ENCODE measurements around the gene WNT16.
A peak's percentile ranks its signal among the peaks of the same experiment; 100 is the strongest.

Gene WNT16

GRCh38 chr7:121329191-121330052 lies 622 bp downstream of the WNT16 start:
- H3K4me3 ChIP-seq (ENCODE audit: insufficient read depth, low read depth, low read length): peak overlapping the region; percentile 18
- H3K27ac ChIP-seq (ENCODE audit: insufficient read depth, low read depth, low read length, poor library complexity, severe bottlenecking): no peak overlapping the region
- no peaks in the 10 kb centered on the region for H3K9me3 ChIP-seq (ENCODE audit: control insufficient read depth, low read length)
- H3K36me3 ChIP-seq (ENCODE audit: control insufficient read depth, insufficient read depth, low read length): no peaks in the 10 kb centered on the region
- peaks cover 12% of the 10 kb centered on the region for H3K4me1 ChIP-seq (ENCODE audit: control insufficient read depth, insufficient read depth, low read length)
- WGBS, 2 experiments: 7 to 9% methylated on average over 47 of the region's 47 CpGs
- H3K27me3 ChIP-seq (ENCODE audit: control insufficient read depth, insufficient read depth, low read length, poor library complexity, severe bottlenecking): peaks cover 49% of the 10 kb centered on the region

- Histone ChIP-seq H3K36me3 (ENCODE audit: control insufficient read depth, insufficient read depth, low read length) (no peaks in the 10 kb centered on the region), H3K9me3 (ENCODE audit: control insufficient read depth, low read length) (no peaks in the 10 kb centered on the region), H3K27me3 (ENCODE audit: control insufficient read depth, insufficient read depth, low read length, poor library complexity, severe bottlenecking) (peaks cover 49% of the 10 kb centered on the region), H3K27ac (ENCODE audit: insufficient read depth, low read depth, low read length, poor library complexity, severe bottlenecking) (no peak overlapping the region), H3K4me1 (ENCODE audit: control insufficient read depth, insufficient read depth, low read length) (peaks cover 12% of the 10 kb centered on the region), H3K4me3 (ENCODE audit: insufficient read depth, low read depth, low read length) (peak overlapping the region; percentile 18)
- WGBS, 2 experiments: 1 to 2% methylated on average over 51 to 52 of the region's 52 CpGs
Observed at GRCh38 chr7:121330053-121330833, 1.4 kb downstream of the WNT16 start.

GRCh38 chr7:121331048-121331447 lies 2.2 kb downstream of the WNT16 start:
- 63 to 88% methylated on average over 1 to 4 of the region's 4 CpGs for WGBS, 2 experiments
- no peaks in the 10 kb centered on the region for H3K9me3 ChIP-seq (ENCODE audit: control insufficient read depth, low read length)
- no peak overlapping the region for H3K4me3 ChIP-seq (ENCODE audit: insufficient read depth, low read depth, low read length)
- no peaks in the 10 kb centered on the region for H3K36me3 ChIP-seq (ENCODE audit: control insufficient read depth, insufficient read depth, low read length)
- no peak overlapping the region for H3K27ac ChIP-seq (ENCODE audit: insufficient read depth, low read depth, low read length, poor library complexity, severe bottlenecking)
- peaks cover 49% of the 10 kb centered on the region for H3K27me3 ChIP-seq (ENCODE audit: control insufficient read depth, insufficient read depth, low read length, poor library complexity, severe bottlenecking)
- peaks cover 12% of the 10 kb centered on the region for H3K4me1 ChIP-seq (ENCODE audit: control insufficient read depth, insufficient read depth, low read length)

- H3K36me3 ChIP-seq (ENCODE audit: control insufficient read depth, insufficient read depth, low read length): no peaks in the 10 kb centered on the region
- 78 to 83% methylated on average over 4 to 5 of the region's 5 CpGs for WGBS, 2 experiments
- H3K27ac ChIP-seq (ENCODE audit: insufficient read depth, low read depth, low read length, poor library complexity, severe bottlenecking): no peak overlapping the region
- peaks cover 49% of the 10 kb centered on the region for H3K27me3 ChIP-seq (ENCODE audit: control insufficient read depth, insufficient read depth, low read length, poor library complexity, severe bottlenecking)
- no peak overlapping the region for H3K4me3 ChIP-seq (ENCODE audit: insufficient read depth, low read depth, low read length)
- peaks cover 12% of the 10 kb centered on the region for H3K4me1 ChIP-seq (ENCODE audit: control insufficient read depth, insufficient read depth, low read length)
- H3K9me3 ChIP-seq (ENCODE audit: control insufficient read depth, low read length): no peaks in the 10 kb centered on the region
Observed at GRCh38 chr7:121331574-121331973, 2.8 kb downstream of the WNT16 start.

GRCh38 chr7:121334376-121334775 lies 5.6 kb downstream of the WNT16 start:
- H3K9me3 ChIP-seq (ENCODE audit: control insufficient read depth, low read length): no peaks in the 10 kb centered on the region
- H3K27ac ChIP-seq (ENCODE audit: insufficient read depth, low read depth, low read length, poor library complexity, severe bottlenecking): no peak overlapping the region
- no peak overlapping the region for H3K4me3 ChIP-seq (ENCODE audit: insufficient read depth, low read depth, low read length)
- 96 to 100% methylated on average over 1 to 4 of the region's 4 CpGs for WGBS, 2 experiments
- H3K36me3 ChIP-seq (ENCODE audit: control insufficient read depth, insufficient read depth, low read length): no peaks in the 10 kb centered on the region
- peaks cover 31% of the 10 kb centered on the region for H3K27me3 ChIP-seq (ENCODE audit: control insufficient read depth, insufficient read depth, low read length, poor library complexity, severe bottlenecking)
- peaks cover 11% of the 10 kb centered on the region for H3K4me1 ChIP-seq (ENCODE audit: control insufficient read depth, insufficient read depth, low read length)

- WGBS, 2 experiments: 92 to 93% methylated on average over 8 to 10 of the region's 10 CpGs
- no peaks in the 10 kb centered on the region for H3K9me3 ChIP-seq (ENCODE audit: control insufficient read depth, low read length)
- H3K36me3 ChIP-seq (ENCODE audit: control insufficient read depth, insufficient read depth, low read length): no peaks in the 10 kb centered on the region
- peaks cover 24% of the 10 kb centered on the region for H3K27me3 ChIP-seq (ENCODE audit: control insufficient read depth, insufficient read depth, low read length, poor library complexity, severe bottlenecking)
- H3K27ac ChIP-seq (ENCODE audit: insufficient read depth, low read depth, low read length, poor library complexity, severe bottlenecking): no peak overlapping the region
- no peak overlapping the region for H3K4me3 ChIP-seq (ENCODE audit: insufficient read depth, low read depth, low read length)
- peaks cover 5% of the 10 kb centered on the region for H3K4me1 ChIP-seq (ENCODE audit: control insufficient read depth, insufficient read depth, low read length)
Observed at GRCh38 chr7:121334875-121335648, 6.3 kb downstream of the WNT16 start.

- Histone ChIP-seq H3K4me3 (ENCODE audit: insufficient read depth, low read depth, low read length) (no peak overlapping the region), H3K36me3 (ENCODE audit: control insufficient read depth, insufficient read depth, low read length) (no peaks in the 10 kb centered on the region), H3K27me3 (ENCODE audit: control insufficient read depth, insufficient read depth, low read length, poor library complexity, severe bottlenecking) (peaks cover 9% of the 10 kb centered on the region), H3K9me3 (ENCODE audit: control insufficient read depth, low read length) (no peaks in the 10 kb centered on the region), H3K4me1 (ENCODE audit: control insufficient read depth, insufficient read depth, low read length) (no peaks in the 10 kb centered on the region), H3K27ac (ENCODE audit: insufficient read depth, low read depth, low read length, poor library complexity, severe bottlenecking) (no peak overlapping the region)
- WGBS, 2 experiments: 84 to 97% methylated on average over 2 to 3 of the region's 3 CpGs
Observed at GRCh38 chr7:121336579-121336978, 7.8 kb downstream of the WNT16 start.

GRCh38 chr7:121337398-121337797 lies 8.6 kb downstream of the WNT16 start:
- Histone ChIP-seq H3K4me1 (ENCODE audit: control insufficient read depth, insufficient read depth, low read length) (no peaks in the 10 kb centered on the region), H3K27me3 (ENCODE audit: control insufficient read depth, insufficient read depth, low read length, poor library complexity, severe bottlenecking) (peaks cover under 1% of the 10 kb centered on the region), H3K9me3 (ENCODE audit: control insufficient read depth, low read length) (no peaks in the 10 kb centered on the region), H3K4me3 (ENCODE audit: insufficient read depth, low read depth, low read length) (no peak overlapping the region), H3K36me3 (ENCODE audit: control insufficient read depth, insufficient read depth, low read length) (no peaks in the 10 kb centered on the region), H3K27ac (ENCODE audit: insufficient read depth, low read depth, low read length, poor library complexity, severe bottlenecking) (no peak overlapping the region)
- 83 to 94% methylated on average over 3 of the region's 3 CpGs for WGBS, 2 experiments

- no peak overlapping the region for H3K27ac ChIP-seq (ENCODE audit: insufficient read depth, low read depth, low read length, poor library complexity, severe bottlenecking)
- no peaks in the 10 kb centered on the region for H3K36me3 ChIP-seq (ENCODE audit: control insufficient read depth, insufficient read depth, low read length)
- no peaks in the 10 kb centered on the region for H3K4me1 ChIP-seq (ENCODE audit: control insufficient read depth, insufficient read depth, low read length)
- H3K4me3 ChIP-seq (ENCODE audit: insufficient read depth, low read depth, low read length): no peak overlapping the region
- 91 to 96% methylated on average over 5 of the region's 5 CpGs for WGBS, 2 experiments
- H3K27me3 ChIP-seq (ENCODE audit: control insufficient read depth, insufficient read depth, low read length, poor library complexity, severe bottlenecking): no peaks in the 10 kb centered on the region
- no peaks in the 10 kb centered on the region for H3K9me3 ChIP-seq (ENCODE audit: control insufficient read depth, low read length)
Observed at GRCh38 chr7:121339082-121339481, 10.3 kb downstream of the WNT16 start.

GRCh38 chr7:121341933-121342332 lies 13.1 kb downstream of the WNT16 start:
- H3K27ac ChIP-seq (ENCODE audit: insufficient read depth, low read depth, low read length, poor library complexity, severe bottlenecking): no peak overlapping the region
- no peaks in the 10 kb centered on the region for H3K9me3 ChIP-seq (ENCODE audit: control insufficient read depth, low read length)
- no peaks in the 10 kb centered on the region for H3K27me3 ChIP-seq (ENCODE audit: control insufficient read depth, insufficient read depth, low read length, poor library complexity, severe bottlenecking)
- H3K4me3 ChIP-seq (ENCODE audit: insufficient read depth, low read depth, low read length): no peak overlapping the region
- no peaks in the 10 kb centered on the region for H3K36me3 ChIP-seq (ENCODE audit: control insufficient read depth, insufficient read depth, low read length)
- no peaks in the 10 kb centered on the region for H3K4me1 ChIP-seq (ENCODE audit: control insufficient read depth, insufficient read depth, low read length)
